SKM-1 (cell line): ENCODE data around the gene SETD2.

Experiments
- DNase-seq: peaks from one replicate; lab custom pipeline; 2025; ENCODE audit not compliant: unreplicated experiment; lab: John Stamatoyannopoulos, UW

The SETD2 gene

DNA sequence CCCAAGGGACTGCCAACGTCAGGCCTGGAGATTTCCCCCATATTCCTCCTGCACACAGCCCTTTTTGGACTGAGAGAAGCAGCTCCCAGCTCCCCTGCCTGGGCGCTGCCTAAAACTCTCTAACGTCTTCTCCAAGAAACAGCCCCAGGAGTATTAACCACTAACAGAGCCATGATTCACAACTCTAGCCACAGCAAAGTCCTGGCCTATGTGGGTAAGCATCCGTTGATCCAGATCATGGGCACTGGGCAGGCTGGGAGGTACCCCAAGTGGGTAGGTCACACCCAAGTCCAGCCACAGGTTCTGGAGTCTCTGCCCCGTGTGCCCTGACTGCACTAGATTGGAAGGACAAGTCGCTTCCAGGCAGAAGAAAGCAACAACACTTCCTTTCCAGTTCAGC is 152.5 kb downstream of the SETD2 start:
- DNase-seq, result no peak

DNA sequence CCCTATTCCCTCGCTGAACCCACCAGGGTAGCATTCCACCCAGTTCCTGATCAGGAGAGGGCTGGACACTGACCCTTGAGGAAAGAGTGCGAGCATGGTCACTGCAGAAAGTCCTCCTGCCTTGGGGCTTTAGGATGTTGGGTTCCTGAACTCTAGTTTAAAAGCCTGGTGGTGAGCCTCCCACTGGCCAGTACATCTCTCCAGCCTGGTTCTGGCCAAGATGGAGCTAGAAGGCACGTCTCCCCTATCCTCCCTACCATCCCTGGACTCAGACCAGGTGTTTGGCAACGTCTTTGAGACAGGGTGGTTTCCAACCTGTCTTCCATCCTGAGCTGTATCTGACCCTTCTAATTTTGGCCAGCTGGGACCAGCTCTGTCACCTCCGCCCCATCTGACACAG is 153.0 kb downstream of the SETD2 start:
- DNase-seq, result no peak

DNA sequence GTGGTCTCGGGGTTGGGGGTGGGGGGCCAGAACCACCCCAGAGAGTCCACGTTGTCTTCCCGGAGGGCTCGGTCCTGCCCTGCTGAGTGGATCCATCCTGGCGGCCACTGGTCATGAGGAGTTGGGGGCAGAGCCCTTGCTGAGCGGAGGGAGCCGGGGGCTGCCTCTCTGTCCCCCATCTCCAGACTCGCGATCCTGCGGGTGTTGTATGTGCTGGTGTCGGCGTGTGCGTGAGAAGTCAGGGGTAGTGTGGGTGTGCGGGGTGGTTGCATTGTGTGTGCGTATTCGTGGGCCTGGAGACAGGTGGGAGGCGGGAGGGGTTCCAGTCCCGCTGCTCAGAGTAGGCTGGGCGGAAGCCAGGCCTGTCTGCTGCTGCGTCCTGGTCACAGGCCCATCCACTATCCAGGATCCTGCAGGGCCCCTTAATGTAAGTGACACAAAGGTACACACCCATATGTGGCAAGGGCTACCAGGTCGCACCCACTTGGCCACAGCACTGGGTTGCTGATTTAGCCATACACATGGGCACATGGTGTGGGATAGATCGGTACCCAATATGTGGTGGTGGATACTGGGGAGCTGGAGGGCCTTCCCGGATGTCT is 153.7 kb downstream of the SETD2 start:
- no peak for DNase-seq

DNA sequence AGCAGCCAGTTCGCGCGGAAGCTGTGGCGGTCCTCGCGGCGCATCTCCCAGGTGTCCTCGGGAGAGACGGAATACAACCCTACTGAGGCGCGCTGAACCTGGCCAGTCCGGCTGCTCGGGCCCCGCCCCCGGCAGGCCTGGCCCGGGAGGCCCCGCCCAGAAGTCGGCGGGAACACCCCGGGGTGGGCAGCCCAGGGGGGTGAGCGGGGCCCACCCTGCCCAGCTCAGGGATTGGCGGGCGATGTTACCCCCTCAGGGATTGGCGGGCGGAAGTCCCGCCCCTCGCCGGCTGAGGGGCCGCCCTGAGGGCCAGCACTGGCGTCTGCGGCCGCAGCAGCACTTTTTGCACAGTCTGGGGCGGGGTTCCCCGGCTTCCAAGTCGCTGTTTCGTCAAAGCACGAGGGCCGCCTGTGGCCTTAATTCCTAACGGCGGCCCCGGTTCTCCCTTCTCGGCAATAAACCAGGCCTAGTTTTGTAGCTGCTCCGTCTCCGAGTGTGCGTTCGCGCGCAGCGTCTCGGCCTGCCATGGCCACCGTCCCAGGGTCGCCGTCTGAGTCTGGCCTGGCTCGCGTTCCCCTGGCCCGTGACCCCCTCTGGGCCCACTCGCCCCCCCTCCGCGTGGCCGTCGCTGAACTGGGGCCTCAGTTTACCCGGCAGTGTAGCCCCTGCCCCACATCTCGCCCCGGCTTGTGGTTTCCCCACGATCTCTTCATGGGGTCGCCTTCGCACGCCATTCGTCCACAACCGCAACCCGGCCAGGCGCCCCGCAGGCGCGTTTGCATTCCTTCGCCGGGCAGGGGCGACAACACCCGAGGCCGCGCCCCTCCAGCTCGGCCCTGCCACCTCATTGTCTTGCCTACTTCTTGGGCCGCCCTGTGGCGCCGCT is 154.4 kb downstream of the SETD2 start:
- DNase-seq, result no peak

DNA sequence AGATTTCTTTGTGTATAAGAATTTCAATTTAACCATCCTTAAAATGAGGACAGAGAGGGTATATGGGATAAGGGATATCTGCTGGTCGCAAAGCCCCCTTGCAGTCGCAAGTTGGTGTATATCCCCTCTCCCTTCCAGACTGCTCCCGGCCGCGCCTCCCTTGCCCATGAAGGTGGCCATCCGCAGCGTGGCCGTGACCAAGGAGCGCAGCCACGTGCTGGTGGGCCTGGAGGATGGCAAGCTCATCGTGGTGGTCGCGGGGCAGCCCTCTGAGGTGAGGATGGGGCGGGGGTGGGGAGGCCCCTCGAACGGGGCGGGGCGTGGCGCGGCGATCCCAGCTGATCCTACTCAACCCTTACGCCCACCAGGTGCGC is 155.1 kb downstream of the SETD2 start:
- DNase-seq, result no peak

DNA sequence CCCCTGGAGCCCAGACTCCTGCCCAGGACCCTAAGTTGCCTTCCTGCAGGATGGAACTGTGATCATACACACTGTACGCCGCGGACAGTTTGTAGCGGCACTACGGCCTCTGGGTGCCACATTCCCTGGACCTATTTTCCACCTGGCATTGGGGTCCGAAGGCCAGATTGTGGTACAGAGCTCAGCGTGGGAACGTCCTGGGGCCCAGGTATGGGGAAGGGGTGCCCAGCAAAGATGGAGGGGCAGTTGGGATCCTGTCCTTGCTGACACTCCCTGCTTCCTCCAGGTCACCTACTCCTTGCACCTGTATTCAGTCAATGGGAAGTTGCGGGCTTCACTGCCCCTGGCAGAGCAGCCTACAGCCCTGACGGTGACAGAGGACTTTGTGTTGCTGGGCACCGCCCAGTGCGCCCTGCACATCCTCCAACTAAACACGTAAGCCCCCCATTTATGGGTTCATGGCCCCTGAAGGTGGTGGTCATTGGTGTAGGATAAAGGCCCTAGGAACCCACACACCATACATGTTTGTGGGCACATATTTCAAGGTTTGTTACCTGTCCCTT is 155.6 kb downstream of the SETD2 start:
- DNase-seq, result no peak

DNA sequence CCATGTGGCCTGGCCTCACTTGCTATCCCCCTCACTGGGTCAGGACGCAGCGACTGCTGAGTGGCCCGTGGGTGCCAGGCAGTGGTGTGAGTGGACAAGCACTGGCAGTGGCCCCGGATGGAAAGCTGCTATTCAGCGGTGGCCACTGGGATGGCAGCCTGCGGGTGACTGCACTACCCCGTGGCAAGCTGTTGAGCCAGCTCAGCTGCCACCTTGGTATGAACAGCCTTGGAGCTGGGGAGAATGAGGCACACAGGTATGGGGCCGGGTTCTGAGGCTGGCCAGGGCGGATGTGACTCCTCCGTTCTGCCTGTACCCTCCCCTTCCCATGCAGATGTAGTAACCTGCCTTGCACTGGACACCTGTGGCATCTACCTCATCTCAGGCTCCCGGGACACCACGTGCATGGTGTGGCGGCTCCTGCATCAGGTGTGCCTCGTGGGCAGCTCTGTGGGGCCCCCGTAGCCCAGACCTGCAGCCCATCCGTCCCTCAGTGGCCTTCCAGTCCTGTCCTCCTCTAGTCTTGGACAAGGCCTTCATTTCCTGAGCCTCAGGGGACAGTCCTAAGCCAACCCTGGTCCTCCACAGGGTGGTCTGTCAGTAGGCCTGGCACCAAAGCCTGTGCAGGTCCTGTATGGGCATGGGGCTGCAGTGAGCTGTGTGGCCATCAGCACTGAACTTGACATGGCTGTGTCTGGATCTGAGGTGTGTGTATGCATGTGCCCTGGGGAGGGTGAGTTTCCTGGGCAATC is 156.3 kb downstream of the SETD2 start:
- no peak for DNase-seq

DNA sequence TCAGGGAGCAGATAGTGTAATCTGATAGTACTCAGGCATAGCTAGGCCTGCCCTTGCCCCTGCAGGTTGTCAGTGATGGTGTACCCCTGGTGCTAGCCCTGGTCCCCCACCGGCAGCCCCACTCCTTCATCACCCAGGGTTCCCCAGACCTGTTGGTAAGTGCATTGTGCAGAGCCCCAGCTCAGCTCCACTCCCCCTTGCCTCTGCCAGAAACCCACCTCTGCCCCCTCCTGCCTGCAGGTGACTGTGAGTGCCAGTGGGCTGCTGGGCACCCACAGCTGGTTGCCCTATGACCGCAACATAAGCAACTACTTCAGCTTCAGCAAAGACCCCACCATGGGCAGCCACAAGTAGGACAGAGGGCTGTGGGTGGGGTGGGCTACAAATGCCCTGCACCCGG is 156.9 kb downstream of the SETD2 start:
- no peak for DNase-seq

DNA sequence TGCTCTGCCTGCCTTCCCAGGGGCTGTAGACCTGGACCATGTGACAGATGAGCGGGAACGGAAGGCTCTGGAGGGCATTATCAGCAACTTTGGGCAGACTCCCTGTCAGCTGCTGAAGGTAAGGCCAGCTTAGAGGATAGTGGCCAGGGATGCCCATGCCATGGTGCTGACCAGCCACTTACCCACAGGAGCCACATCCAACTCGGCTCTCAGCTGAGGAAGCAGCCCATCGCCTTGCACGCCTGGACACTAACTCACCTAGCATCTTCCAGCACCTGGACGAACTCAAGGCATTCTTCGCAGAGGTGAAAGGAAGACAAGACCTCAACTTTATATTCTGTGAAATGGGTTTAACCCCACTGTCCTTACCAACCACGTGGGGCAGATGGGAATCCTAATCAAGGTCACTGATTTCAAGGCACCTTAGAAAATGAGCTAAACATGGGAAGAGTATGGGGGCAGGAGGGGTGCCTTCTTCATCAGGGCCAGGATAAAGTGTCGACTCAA is 157.7 kb downstream of the SETD2 start:
- DNase-seq, result no peak

DNA sequence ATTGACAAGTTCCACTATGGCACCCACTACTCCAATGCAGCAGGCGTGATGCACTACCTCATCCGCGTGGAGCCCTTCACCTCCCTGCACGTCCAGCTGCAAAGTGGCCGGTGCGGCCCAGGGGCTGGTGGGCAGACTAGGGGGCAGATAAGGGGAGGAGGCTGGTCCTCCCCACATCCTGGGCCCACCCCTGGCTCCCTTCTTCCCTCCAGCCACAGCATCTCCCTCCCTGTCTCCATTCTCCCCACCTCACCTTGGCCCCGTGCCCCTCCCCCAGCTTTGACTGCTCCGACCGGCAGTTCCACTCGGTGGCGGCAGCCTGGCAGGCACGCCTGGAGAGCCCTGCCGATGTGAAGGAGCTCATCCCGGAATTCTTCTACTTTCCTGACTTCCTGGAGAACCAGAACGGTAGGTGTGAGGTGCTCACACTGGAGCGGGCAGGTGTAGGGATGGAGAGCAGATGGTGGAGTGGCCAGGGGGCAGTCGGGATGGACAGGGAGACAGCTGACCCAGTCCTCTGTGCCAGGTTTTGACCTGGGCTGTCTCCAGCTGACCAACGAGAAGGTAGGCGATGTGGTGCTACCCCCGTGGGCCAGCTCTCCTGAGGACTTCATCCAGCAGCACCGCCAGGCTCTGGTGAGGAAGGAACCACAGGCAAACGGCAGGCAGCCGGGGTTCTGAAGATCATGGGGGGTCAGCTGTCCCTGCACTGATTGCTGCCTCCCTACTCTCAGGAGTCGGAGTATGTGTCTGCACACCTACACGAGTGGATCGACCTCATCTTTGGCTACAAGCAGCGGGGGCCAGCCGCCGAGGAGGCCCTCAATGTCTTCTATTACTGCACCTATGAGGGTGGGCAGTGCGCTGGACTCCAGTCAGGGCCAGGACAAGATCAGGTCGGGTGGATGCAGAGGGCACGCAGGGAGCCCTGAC is 158.4 kb downstream of the SETD2 start:
- no peak for DNase-seq

DNA sequence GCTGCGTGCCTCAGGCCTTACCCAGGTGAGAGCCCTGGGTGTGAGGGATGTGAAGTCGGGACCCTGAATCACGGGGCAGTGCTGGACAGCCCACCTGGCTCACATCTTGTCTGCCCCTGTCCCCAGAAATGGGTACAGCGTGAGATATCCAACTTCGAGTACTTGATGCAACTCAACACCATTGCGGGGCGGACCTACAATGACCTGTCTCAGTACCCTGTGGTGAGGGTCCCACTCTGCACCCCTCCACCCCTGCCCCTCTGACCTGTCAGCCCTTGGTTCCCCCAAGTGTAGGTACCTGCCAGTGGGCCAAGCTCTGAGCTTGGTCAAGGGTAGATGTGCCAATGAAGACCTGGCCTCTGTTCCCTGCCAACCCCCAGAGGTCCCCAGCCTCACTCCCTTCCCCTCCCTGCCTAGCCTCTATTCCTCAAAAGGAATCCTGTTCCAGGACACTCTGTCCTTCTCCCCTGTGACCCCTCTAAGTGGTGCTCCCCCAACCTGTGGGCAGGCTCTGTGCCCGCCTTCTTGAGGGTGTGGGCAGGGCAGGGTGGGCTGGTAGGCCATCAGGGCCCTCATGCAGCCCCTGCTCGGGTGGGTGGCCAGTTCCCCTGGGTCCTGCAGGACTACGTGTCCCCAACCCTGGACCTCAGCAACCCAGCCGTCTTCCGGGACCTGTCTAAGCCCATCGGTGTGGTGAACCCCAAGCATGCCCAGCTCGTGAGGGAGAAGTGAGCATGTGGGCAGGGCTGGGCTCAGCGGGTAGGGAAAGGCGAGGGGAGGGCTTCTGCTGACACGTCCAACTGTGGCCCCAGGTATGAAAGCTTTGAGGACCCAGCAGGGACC is 159.3 kb downstream of the SETD2 start:
- no peak for DNase-seq

DNA sequence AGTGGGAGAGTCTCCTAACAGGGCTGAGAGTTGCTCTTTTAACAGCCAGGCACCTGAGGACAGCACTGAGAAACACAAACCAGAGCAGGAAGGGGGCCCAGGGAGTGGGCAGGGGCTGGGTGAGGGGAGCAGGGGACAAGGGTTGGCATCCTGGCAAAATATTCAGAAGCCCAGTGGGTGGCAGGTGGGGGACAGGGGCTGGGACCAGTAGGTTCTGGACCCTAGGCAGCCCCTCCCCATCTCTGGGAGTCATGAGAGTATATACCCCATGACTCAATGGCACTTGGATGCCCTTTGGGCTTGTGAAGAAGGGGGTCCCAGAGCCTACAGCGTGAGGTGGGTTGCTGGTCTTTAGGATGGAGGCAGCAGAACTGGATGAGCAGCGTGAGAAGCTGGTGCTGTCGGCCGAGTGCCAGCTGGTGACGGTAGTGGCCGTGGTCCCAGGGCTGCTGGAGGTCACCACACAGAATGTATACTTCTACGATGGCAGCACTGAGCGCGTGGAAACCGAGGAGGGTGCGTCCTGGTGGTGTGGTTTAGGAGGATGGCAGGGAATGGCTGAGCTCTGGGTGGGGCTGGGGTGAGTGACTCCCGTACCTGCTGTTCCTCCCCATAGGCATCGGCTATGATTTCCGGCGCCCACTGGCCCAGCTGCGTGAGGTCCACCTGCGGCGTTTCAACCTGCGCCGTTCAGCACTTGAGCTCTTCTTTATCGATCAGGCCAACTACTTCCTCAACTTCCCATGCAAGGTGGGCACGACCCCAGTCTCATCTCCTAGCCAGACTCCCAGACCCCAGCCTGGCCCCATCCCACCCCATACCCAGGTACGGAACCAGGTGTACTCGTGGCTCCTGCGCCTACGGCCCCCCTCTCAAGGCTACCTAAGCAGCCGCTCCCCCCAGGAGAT is 160.2 kb downstream of the SETD2 start:
- no peak for DNase-seq

DNA sequence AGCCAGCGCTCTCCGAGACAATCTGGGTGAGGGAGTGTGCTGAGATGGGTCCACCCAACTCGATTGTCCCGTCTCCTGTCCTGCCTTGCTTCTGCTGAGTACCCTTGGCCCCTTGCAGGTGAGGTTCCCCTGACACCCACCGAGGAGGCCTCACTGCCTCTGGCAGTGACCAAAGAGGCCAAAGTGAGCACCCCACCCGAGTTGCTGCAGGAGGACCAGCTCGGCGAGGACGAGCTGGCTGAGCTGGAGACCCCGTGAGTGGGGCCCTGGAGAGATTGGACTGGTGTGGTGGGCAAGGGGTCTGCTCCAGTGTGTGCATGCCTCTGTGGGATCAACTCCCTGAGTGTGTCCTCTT is 160.9 kb downstream of the SETD2 start:
- DNase-seq, result no peak

DNA sequence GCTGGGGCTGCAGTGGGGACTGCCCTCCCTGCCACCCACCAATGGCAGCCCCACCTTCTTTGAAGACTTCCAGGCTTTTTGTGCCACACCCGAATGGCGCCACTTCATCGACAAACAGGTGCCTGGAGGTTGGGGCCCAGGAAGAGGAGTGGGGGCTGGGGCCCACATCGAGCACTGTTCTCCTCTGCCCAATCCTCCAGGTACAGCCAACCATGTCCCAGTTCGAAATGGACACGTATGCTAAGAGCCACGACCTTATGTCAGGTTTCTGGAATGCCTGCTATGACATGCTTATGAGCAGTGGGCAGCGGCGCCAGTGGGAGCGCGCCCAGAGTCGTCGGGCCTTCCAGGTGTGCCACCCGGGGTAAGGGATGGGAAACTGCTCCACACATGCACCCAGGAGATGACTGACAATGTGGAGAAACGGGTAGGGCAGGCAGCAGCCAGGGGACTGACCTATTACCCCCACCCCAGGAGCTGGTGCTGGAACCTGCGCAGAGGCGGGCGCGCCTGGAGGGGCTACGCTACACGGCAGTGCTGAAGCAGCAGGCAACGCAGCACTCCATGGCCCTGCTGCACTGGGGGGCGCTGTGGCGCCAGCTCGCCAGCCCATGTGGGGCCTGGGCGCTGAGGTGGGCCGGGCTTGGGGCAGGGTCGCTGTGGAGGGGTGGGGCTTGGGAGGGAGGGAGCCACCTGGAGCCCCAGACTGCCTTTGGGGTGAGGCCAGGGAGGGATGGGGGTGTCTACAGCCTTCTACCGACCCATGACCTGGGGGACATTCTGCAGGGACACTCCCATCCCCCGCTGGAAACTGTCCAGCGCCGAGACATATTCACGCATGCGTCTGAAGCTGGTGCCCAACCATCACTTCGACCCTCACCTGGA is 161.5 kb downstream of the SETD2 start:
- no peak for DNase-seq

DNA sequence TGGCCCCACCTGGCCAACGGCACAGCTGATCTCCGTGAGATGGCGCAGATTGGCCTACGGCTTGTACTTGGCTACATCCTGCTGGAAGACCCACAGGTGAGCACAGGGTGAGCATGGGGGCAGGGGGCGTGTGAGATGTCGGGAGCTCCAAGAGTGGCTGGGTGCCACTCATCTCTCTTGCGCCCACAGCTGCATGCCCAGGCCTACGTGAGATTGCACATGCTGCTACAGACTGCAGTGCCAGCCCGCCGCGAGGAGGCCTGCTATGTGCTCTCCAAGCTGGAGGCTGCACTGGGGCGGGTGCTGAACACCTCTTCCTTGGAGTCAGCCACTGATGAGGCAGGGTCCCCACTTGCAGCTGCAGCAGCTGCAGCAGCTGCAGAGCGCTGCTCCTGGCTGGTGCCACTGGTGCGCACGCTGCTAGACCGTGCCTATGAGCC is 162.2 kb downstream of the SETD2 start:
- no peak for DNase-seq

DNA sequence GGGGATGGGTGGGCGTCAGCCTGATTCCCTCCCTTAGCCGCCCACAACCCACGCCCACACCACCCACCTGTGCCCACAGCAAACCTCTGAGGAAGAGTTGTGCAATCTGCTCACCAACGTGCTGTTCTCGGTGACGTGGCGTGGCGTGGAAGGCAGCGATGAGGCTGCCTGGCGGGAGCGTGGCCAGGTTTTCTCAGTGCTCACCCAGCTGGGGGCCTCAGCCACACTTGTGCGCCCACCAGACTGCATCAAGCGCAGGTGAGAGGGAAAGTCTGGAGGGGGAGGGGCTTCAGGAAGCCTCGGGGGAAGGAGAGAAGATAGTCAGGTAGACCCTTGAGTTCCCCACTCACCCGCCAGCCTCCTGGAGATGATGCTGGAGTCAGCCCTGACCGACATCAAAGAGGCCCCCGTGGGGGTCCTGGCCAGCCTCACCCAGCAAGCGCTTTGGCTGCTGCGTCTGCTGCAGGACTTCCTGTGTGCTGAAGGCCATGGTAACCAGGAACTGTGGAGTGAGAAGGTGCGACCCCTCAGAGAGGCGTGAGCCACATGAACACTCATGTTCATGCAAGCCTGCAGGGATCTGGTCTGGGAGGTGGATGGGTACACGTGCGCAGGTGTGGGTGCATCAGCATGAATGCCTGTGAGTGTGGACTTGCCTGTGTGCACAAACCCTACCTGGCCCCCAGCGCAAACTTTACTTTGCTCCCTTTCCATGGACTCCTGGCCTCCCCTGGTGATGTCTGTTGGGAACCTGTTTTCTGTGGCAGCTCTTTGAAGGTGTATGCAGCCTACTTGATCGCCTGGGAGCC is 162.8 kb downstream of the SETD2 start:
- no peak for DNase-seq
